Fibroblast of pulmonary artery (primary cell): ENCODE results near the gene ENTREP1.

Experiments used
- DNase-seq: peaks from one replicate; pipeline ENCODE4 v3.0.0-alpha.2; 2010; ENCODE audit warnings: low read depth
- H3K4me3 ChIP-seq: replicated peaks from 2 replicates; pipeline ENCODE4 v1.5.1; 2011; ENCODE audit warnings: low read depth, mild to moderate bottlenecking, control low read depth, low read length, moderate library complexity
- TF ChIP-seq, protein P1 (sequence below): IDR thresholded peaks from 2 replicates; pipeline ENCODE4 v1.5.1; 2011; ENCODE audit warnings: mild to moderate bottlenecking, control low read depth, low read length, inconsistent platforms; ENCODE audit errors: missing control alignments

Gene ENTREP1

DNA sequence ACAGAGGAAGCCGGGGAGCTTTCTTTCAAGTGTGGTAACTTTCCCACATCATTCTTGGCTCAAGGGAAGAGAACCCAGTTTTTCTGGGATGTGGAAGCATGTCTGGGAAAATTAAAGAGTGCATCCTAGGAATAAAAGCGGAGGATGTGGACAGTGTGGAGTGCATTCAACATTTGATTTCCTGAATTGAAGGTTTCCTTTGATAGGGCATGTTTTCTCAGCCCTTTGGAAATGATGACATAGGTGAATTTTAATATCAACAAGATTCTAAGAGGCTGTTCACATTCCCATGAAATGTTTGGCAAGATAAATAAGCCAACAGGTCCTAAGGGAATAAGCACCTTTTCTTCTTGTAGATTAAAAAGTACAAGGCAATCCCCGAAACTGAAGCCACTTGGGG lies 63.6 kb downstream of the ENTREP1 start:
- DNase-seq = no peak
- TF ChIP-seq, protein P1, sequence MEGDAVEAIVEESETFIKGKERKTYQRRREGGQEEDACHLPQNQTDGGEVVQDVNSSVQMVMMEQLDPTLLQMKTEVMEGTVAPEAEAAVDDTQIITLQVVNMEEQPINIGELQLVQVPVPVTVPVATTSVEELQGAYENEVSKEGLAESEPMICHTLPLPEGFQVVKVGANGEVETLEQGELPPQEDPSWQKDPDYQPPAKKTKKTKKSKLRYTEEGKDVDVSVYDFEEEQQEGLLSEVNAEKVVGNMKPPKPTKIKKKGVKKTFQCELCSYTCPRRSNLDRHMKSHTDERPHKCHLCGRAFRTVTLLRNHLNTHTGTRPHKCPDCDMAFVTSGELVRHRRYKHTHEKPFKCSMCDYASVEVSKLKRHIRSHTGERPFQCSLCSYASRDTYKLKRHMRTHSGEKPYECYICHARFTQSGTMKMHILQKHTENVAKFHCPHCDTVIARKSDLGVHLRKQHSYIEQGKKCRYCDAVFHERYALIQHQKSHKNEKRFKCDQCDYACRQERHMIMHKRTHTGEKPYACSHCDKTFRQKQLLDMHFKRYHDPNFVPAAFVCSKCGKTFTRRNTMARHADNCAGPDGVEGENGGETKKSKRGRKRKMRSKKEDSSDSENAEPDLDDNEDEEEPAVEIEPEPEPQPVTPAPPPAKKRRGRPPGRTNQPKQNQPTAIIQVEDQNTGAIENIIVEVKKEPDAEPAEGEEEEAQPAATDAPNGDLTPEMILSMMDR = no peak
- H3K4me3 ChIP-seq = no peak overlapping the region

DNA sequence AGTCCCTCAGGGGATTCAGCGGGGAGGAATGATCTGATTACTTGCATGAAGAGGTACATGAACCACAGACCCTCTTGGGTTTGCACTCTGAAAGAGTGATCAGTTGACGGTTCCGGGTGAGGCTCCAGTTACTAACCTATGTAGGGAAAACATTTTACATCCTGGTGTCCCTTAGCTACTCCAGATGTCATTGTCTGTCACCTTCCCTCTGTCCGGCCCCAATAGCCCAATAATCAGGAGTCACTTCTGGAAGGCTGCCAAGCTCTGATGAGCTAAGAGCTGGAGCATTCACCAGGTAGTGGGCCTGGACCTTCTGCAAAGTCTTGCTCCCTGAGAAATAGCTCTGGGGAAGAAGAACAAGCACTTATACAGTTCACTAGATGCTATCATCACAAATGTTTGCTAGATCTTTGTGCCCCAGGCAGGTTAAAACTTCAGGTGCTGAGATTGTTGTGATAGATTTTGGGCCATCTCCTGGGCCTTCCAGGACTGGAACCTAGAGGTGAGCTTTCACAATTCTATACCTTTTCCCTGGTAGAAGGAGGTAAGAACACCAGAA lies 64.5 kb downstream of the ENTREP1 start:
- no peak overlapping the region for H3K4me3 ChIP-seq
- TF ChIP-seq, protein P1 = no peak
- no peak for DNase-seq

DNA sequence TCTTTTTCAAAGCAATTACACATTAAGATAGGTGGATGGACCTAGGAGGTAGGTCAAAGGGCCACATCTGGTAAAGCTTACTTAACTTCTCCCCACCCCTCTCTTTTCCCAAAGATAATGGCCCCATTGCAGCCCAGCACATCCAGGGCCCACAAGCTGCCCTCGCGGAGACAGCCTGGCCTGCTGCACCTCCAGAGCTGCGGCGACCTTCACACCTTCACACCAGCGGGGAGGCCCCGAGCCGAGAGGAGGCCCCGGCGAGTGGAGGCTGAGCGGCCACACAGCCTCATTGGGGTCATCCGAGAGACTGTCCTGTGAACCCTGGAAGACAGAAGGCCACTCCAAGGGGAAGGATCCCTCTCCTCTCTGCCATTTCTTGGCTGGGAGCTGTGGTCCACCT lies 66.5 kb downstream of the ENTREP1 start:
- no peak overlapping the region for H3K4me3 ChIP-seq
- TF ChIP-seq, protein P1 = no peak
- no peak for DNase-seq

DNA sequence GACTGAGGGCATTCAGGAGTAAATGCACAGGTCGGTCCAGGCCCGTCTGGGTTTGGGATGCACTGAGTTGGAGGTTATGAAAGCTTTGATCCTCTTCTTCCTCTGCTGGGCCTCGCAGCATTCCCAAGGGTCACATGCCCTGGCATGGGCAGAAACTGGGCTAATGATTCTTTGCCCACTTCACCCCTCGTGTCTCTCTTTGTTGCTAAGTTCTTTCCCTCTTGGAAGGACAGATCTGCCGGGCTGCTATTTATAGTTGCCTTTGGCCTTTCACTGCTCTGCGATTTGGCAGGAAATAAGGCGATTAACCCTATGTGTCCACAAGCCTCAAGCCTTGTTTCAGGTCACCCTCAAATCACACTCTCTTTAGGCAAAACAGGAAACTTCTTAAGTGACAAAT lies 66.9 kb downstream of the ENTREP1 start:
- no peak for DNase-seq
- TF ChIP-seq, protein P1 = no peak
- H3K4me3 ChIP-seq = no peak overlapping the region

DNA sequence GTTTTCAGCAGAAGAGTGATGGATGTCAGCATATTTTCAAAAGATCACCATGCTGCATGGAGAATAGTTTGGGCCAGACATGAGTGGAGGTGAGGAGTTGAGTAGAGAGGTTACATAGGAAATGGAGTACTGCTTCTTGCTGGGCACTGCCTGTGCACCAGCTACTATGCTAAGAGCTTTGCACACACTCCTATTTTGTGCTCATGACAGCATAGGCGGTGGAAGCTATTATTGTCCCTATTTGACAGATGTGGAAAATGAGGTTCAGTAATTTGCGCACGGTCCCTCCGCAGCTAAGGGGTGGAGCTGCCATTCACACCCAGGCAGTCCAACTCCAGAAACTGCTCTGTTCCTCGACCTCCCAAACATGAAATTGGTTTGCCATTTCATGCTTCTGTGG lies 67.8 kb downstream of the ENTREP1 start:
- H3K4me3 ChIP-seq = no peak overlapping the region
- DNase-seq = no peak
- TF ChIP-seq, protein P1 = no peak

DNA sequence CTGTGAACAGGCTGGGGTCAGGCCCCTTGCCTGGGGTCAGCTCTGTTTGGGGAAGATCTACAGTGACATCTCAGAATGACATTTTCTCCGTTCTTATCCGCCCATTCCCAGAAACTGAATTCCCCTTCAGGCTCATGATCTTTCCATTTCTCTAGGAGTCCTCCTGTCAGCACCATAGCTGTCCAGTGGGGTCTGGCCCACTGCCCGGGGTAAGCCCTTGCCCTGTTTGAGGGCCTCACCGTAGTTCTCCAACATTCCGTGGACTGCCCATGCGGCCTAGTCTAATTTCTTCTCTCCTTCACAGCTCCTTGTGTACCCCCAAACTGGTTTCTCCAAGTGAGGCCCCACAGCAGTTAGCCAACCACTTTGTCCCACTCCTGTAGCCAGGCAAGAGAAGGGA lies 68.4 kb downstream of the ENTREP1 start:
- no peak overlapping the region for H3K4me3 ChIP-seq
- TF ChIP-seq, protein P1 = no peak
- DNase-seq = no peak

DNA sequence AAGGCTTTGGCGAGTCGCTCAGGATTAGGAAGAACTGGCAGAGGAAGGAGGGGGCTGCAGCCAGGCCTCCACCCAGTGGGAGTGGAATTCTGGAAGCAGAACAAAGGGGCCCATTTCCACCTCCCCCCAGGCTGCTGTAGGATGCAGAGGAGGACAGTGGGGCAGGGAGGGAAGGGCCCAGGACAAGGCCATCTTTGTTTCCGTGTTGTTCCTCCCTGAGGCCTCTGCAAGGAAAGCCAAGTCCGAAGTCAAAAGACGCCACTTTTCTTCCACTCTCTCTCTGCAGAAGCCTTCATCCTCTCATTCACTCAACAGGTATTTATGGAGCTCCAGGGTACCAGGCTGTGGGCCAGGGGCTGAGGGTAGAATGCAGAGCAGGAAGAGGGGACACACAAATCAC lies 70.7 kb downstream of the ENTREP1 start:
- no peak overlapping the region for H3K4me3 ChIP-seq
- TF ChIP-seq, protein P1 = no peak
- DNase-seq = no peak
